K562 (cell line): Measurements from ENCODE around the gene ARID3A. TPM values are rescaled to one million over a fixed set of nuclear protein-coding genes. Genes with fewer than 3 reads are reported as not detected.

ENCODE experiments used
- ARID4B ChIP-seq: sonication (generic); formaldehyde crosslinking; IDR thresholded peaks from 2 replicates; pipeline ENCODE4 v1.8.0; 2022; ENCODE audit warnings: mild to moderate bottlenecking, missing genetic modification reagents
- DMBX1 ChIP-seq: fragments of 250-450 bp; sonication (Bioruptor Pico); IDR thresholded peaks from 2 replicates; pipeline ENCODE4 v1.8.0; 2022; ENCODE audit warnings: inconsistent platforms, mild to moderate bottlenecking, moderate library complexity, borderline replicate concordance
- EGR1 ChIP-seq: fragments of 450-650 bp; conservative IDR thresholded peaks from 2 replicates; pipeline ENCODE4 v1.6.1; 2017; ENCODE audit warnings: mild to moderate bottlenecking
- FOXA1 ChIP-seq: fragments of 450-650 bp; IDR thresholded peaks from 2 replicates; pipeline ENCODE4 v1.6.1; 2016; ENCODE audit warnings: mild to moderate bottlenecking, borderline replicate concordance
- FOXA3 ChIP-seq, 2 experiments: fragments of 450-650 bp in 1 of 2; sonication (generic) in 1 of 2; formaldehyde crosslinking; IDR thresholded peaks in 1 of 2; conservative IDR thresholded peaks in 1 of 2; 2 replicates each; pipeline versions ENCODE4 v1.4.0 to v1.8.0; 2020 to 2022; ENCODE audit warnings: mild to moderate bottlenecking in 2 of 2, missing genetic modification reagents in 1 of 2
- FOXK1 ChIP-seq: sonication (generic); formaldehyde crosslinking; IDR thresholded peaks from 2 replicates; pipeline ENCODE4 v1.8.0; 2022; ENCODE audit warnings: missing genetic modification reagents, mild to moderate bottlenecking, borderline replicate concordance
- GMEB1 ChIP-seq: fragments of 250-450 bp; sonication (Bioruptor Pico); IDR thresholded peaks from 2 replicates; pipeline ENCODE4 v1.4.0; 2020; ENCODE audit warnings: mild to moderate bottlenecking
- HMGN3 ChIP-seq: IDR thresholded peaks from 2 replicates; pipeline ENCODE4 v1.6.1; 2011; ENCODE audit warnings: borderline replicate concordance, low read depth, mild to moderate bottlenecking, mixed read lengths, low read length; ENCODE audit not compliant: insufficient read length; ENCODE audit errors: extremely low read depth
- KLF1 ChIP-seq: fragments of 450-650 bp; IDR thresholded peaks from 2 replicates; pipeline ENCODE4 v1.6.1; 2016; ENCODE audit warnings: missing genetic modification characterization, missing compliant biosample characterization
- KLF6 ChIP-seq: fragments of 250-450 bp; sonication (Bioruptor Pico); IDR thresholded peaks from 2 replicates; pipeline ENCODE4 v1.4.0; 2020; ENCODE audit warnings: mild to moderate bottlenecking, moderate library complexity, borderline replicate concordance
- MAFF ChIP-seq: IDR thresholded peaks from 2 replicates; pipeline ENCODE4 v1.6.1; 2012; ENCODE audit warnings: low read length, improper control_type of control experiment
- MCM5 ChIP-seq: fragments of 450-650 bp; IDR thresholded peaks from 2 replicates; pipeline ENCODE4 v1.6.1; 2016; ENCODE audit warnings: low read depth
- MXI1 ChIP-seq: IDR thresholded peaks from 2 replicates; pipeline ENCODE4 v1.6.1; 2011; ENCODE audit warnings: low read depth, mild to moderate bottlenecking, improper control_type of control experiment, low read length
- NR2C2 ChIP-seq, 2 experiments: fragments of 200-800 bp in 1 of 2; sonication (Bioruptor generic) in 1 of 2; sonication (generic) in 1 of 2; formaldehyde crosslinking in 1 of 2; IDR thresholded peaks; 2 replicates each; pipeline versions ENCODE4 v1.6.1 to v1.8.0; 2016 to 2022; ENCODE audit warnings: mild to moderate bottlenecking in 1 of 2, missing compliant biosample characterization in 1 of 2, missing genetic modification characterization in 1 of 2, missing genetic modification reagents in 1 of 2
- SOX6 ChIP-seq: fragments of 450-650 bp; IDR thresholded peaks from 2 replicates; pipeline ENCODE4 v1.6.1; 2014; ENCODE audit warnings: mild to moderate bottlenecking
- SRF ChIP-seq, 2 experiments: fragments of 250-450, 450-650 bp in 1 of 2; sonication (Bioruptor Pico) in 1 of 2; sonication (generic) in 1 of 2; formaldehyde crosslinking; IDR thresholded peaks; 2 replicates each; pipeline versions ENCODE4 v1.5.0 to v1.5.1; 2020 to 2022; ENCODE audit warnings: mild to moderate bottlenecking in 1 of 2, missing genetic modification reagents in 1 of 2
- STAT5A ChIP-seq: IDR thresholded peaks from 2 replicates; pipeline ENCODE4 v1.6.1; 2012; ENCODE audit warnings: low read length, inconsistent platforms, borderline replicate concordance
- TAF15 ChIP-seq: fragments of 200-400 bp; formaldehyde crosslinking; IDR thresholded peaks from 2 replicates; pipeline ENCODE4 v1.6.1; 2017; ENCODE audit warnings: mild to moderate bottlenecking, low read depth, low read length, moderate library complexity
- THRAP3 ChIP-seq: fragments of 450-650 bp; IDR thresholded peaks from 2 replicates; pipeline ENCODE4 v1.6.1; 2016; ENCODE audit warnings: mild to moderate bottlenecking, inconsistent platforms, borderline replicate concordance
- ZNF184 ChIP-seq: sonication (generic); formaldehyde crosslinking; IDR thresholded peaks from 2 replicates; pipeline ENCODE4 v1.5.0; 2020; ENCODE audit warnings: missing genetic modification reagents
- ZNF23 ChIP-seq: fragments of 250-450 bp; sonication (Bioruptor Pico); IDR thresholded peaks from 2 replicates; pipeline ENCODE4 v1.4.0; 2020; ENCODE audit warnings: mild to moderate bottlenecking
- ZNF695 ChIP-seq: fragments of 450-650 bp; formaldehyde crosslinking; IDR thresholded peaks from 2 replicates; pipeline ENCODE4 v1.4.0; 2020; ENCODE audit warnings: mild to moderate bottlenecking, moderate library complexity
- ZSCAN32 ChIP-seq: fragments of 450-650 bp; formaldehyde crosslinking; IDR thresholded peaks from 2 replicates; pipeline ENCODE4 v1.4.0; 2020; ENCODE audit warnings: mild to moderate bottlenecking, moderate library complexity
- polyA plus RNA-seq, 8 experiments: library from polyadenylated mRNA; depleted of rRNA in 4 of 8; stranded (reverse) in 5 of 8; unstranded in 3 of 8; fragments of >200 nt; fragmentation: Nextera tagmentation in 2 of 8; fragmentation: Illumina TruSeq in 1 of 8; extraction: Ambion mirVana in 2 of 8; extraction: Trizol in 1 of 8; gene quantifications; 2 replicates each; pipeline versions ENCODE4 v1.2.1 to v1.2.3, GENCODE V29; 2011 to 2014; ENCODE audit warnings: inconsistent platforms in 1 of 8, missing spikeins in 1 of 8
- total RNA-seq, 7 experiments: library from RNA; depleted of rRNA in 6 of 7; stranded (reverse); fragments of >200 nt in 6 of 7; fragmentation: Illumina TruSeq in 2 of 7; extraction: Trizol in 2 of 7; gene quantifications; 2 replicates each; pipeline versions ENCODE4 v1.2.1 to v1.2.3, GENCODE V29; 2011 to 2021; ENCODE audit warnings: low replicate concordance in 1 of 7

ARID3A gene
- total and polyA plus RNA-seq, 9 of the 15 experiments (the other 6 are each of a cell fraction or from before 2014, with no cell fraction given) = 1.4 to 118 (median 31.2) TPM

GRCh38 chr19:961866-962620 is 36.2 kb downstream of the ARID3A start (continued):
- peak; percentile 41; the same call in 1 of the 2 replicates for TF ChIP-seq KLF6 (CRISPR knock-in tag)
- TF ChIP-seq FOXK1 (CRISPR knock-in tag) = no peak
- TF ChIP-seq THRAP3 = no peak
- peak; percentile 78 for TF ChIP-seq EGR1
- no peak for TF ChIP-seq ZNF23 (CRISPR knock-in tag)
- TF ChIP-seq FOXA3 (CRISPR knock-in tag; conservative IDR thresholded peaks at IDR 0.05 in 1 of 2, IDR thresholded peaks at IDR 0.05 in 1 of 2) = peak; percentile 90 to 97
- no peak for TF ChIP-seq GMEB1
- TF ChIP-seq SOX6 = peak; percentile 43; the same call in 1 of the 2 replicates
- peak in 1 of 2 experiments; percentile 43; a peak in 1 of 4 replicates for TF ChIP-seq SRF (CRISPR knock-in tag; IDR thresholded peaks at IDR 0.05)
- no peak for TF ChIP-seq MCM5
- TF ChIP-seq DMBX1 (CRISPR knock-in tag) = no peak
- TF ChIP-seq STAT5A = 0 out of 2 replicates have a peak, but pooled peaks have one; percentile 26
- TF ChIP-seq ZNF184 = no peak
- TF ChIP-seq MXI1 = no peak
- no peak for TF ChIP-seq ARID4B (CRISPR knock-in tag)
- TF ChIP-seq HMGN3 = peak; percentile 51
- TF ChIP-seq MAFF = no peak
- TF ChIP-seq ZSCAN32 (CRISPR knock-in tag) = no peak
- TF ChIP-seq ZNF695 = no peak
- peak; percentile 74; the same call in 1 of the 2 replicates for TF ChIP-seq FOXA1
- no peak for TF ChIP-seq TAF15
- peak; percentile 74 for TF ChIP-seq KLF1 (tag)
- TF ChIP-seq NR2C2 (CRISPR knock-in tag; IDR thresholded peaks at IDR 0.05) = no peak
- TF ChIP-seq NR2C2 (tag; IDR thresholded peaks at IDR 0.05) = no peak
